GM21723 (cell line): ENCODE data around the gene SSTR1.

Experiments
- ATAC-seq: cut with Tn5 transposase; IDR thresholded peaks from one replicate; pipeline ENCODE4 v1.9.1; 2021; ENCODE audit warnings: mild to moderate bottlenecking, moderate library complexity; ENCODE audit not compliant: unreplicated experiment

SSTR1 gene

DNA sequence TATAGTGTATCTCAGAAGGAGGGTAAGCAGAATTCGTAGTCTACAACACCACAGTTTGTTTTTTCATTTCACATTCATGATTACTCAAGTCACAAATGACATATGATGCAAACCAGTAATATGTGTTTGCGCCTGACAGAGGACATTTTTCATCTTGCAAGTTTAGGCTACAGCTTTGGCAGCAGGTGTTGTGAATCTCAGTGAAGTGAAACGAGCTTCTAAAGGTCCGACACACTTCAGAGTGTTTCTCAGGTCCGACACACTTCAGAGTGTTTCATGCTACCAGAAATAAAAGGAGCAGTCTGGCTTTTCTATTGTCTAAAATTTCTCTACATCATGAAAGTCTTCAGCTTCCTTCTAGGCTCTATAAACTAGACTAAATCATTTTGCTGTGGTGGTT, 25.5 kb downstream of the SSTR1 start:
- ATAC-seq: no peak

DNA sequence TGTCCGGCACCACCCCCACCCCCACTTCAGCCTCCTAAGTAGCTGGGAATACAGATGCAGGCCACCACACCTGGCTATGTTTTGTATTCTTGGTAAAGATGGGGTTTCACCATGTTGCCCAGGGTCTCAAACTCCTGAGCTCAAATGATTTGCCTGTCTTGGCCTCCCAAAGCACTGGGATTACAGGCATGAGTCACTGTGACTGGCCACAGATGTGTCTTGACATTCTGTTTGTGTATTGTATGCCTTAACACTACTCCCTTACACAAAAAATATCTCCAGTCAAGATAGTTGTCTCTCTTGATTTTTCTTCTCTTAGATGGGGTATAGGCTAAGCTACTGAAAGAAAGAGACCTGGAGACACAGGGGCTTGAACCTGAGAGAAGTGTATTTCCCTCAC, 30.6 kb downstream of the SSTR1 start:
- ATAC-seq: no peak

DNA sequence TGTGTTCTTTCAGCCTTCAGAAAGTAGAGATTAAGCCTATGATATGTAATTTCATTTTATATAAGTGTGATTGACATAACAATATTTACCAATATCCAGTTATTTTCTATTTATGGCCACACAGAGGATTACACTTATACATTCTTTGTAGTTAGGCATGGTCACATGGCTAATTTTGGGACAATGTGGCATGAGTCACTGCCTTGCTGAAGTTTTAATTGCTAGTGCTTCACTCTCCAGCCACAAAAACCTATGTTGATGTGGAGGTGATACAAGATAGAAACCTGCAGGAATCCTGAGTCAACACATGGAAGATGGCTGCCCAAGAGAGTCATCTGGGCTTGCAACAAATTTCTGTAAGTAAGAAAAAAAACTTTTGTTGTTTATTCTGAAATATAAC, 31.2 kb downstream of the SSTR1 start:
- no peak for ATAC-seq

DNA sequence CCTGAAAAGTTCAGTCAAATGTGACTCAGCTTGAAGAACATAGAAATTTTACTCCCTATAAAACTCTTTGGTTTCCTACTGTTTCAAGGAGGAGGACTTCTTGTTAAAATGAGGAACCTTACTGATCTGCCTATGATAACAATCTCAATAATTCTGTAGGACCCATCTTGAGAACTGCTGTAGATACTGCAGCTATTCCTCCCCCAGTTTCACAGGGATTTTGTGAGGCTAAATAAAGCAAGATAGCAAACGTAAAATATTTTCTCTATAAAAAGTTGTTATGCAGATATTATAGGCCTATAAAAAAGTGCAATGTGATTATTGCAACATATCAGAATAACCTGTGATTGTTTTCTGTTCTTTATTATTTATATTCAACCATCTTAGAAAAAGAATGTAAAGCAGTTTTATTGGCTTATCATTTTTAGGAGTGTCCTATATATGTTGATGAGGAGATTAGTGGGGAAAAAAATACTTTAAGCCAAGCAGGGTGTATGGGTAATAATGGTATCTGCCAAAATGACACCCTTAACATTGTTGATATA, 36.1 kb downstream of the SSTR1 start:
- no peak for ATAC-seq

DNA sequence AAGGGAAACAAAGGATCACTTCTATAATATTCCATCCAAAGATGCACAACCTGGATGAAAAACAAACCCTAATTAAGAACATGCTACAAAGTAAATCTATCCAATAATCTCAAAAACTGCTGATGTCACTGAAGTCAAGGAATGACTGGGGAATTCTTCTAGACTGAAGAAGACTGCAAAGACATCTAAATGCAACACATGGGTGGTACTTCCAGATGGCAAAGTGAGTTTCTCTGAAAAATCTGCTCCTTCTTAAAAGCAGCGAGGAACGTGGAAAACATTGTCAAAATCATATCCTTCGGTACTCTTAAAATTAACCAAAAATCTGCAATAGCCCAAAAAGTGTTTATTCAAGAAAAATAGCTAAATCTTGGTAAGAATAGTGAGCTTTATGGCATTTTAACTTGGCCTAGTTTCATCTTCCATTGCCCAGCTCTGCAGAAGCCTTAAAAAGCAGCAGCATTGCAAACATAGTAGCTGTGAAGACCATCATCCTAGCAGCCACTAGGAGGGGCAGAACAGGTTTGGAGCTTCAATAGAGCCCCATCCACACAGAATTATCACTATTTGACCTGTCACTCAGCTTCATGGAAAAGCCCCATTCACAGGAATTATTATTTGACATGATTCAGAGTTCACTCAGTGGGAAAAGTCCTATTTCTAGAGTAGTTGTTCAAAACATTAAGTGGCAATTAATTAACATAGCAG, 40.8 kb downstream of the SSTR1 start:
- no peak for ATAC-seq

DNA sequence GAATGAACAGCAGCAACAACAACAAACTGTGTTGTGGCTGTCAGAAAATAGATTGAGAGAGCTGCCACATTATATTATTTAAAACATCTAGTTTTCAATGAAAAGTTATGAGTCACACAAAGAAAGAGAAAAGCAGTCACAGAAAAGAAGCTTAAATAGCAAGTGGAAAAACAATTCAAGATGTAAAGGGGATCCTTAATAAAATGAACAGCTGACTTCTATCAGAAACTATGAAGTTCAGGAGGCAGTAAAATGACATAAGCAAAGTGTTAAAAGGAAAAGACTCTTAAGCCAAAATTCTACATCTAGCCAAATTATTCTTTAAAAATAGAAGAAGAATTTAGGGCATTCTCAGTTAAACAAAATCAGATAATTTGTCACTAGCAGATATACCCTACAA, 42.6 kb downstream of the SSTR1 start:
- ATAC-seq: no peak

DNA sequence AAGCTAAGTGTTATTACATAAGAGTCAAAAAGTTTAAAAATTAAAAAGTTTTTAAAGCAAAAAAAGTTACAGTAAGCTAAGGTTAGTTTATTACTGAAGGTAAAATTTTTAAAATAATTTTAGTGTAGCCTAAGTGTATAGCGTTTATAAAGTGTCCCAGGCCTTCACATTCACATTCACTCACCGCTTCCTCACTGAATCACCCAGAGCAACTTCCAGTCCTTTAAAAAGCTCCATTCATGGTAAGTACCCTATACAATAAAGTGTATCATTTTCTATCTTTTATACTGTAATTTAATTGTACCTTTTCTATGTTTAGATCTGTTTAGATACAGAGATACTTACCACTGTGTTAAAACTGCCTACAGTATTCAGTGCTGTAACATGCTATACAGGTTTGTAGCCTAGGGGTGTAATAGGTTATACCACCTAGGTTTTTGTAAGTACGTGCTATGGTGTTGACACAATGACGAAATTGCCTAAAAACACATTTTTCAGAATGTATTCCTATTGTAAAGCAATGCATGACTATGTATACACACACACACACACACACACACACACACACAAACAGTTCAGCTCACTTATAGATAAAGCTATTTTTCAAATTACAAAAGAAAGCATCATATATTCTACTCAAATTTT, 44.5 kb downstream of the SSTR1 start:
- ATAC-seq: no peak

DNA sequence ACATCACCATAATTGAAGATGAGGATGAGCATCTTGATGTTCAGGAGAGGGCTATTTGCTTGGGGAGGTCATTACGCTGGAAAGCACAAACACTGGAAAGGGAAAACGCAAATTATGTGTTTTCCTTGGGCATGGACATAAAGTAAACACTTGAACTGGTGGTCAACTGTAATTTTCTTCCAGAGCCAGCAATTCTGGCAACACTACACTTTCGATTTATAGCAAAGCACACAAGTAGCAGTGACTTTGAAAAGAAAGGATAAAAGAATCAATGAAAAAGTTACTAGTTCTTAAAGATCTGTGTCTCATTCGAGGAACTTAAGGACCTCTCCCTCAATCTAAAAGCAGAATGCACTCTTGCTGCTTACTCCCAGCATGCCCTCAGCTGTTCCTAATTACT, 46.0 kb downstream of the SSTR1 start:
- no peak for ATAC-seq

DNA sequence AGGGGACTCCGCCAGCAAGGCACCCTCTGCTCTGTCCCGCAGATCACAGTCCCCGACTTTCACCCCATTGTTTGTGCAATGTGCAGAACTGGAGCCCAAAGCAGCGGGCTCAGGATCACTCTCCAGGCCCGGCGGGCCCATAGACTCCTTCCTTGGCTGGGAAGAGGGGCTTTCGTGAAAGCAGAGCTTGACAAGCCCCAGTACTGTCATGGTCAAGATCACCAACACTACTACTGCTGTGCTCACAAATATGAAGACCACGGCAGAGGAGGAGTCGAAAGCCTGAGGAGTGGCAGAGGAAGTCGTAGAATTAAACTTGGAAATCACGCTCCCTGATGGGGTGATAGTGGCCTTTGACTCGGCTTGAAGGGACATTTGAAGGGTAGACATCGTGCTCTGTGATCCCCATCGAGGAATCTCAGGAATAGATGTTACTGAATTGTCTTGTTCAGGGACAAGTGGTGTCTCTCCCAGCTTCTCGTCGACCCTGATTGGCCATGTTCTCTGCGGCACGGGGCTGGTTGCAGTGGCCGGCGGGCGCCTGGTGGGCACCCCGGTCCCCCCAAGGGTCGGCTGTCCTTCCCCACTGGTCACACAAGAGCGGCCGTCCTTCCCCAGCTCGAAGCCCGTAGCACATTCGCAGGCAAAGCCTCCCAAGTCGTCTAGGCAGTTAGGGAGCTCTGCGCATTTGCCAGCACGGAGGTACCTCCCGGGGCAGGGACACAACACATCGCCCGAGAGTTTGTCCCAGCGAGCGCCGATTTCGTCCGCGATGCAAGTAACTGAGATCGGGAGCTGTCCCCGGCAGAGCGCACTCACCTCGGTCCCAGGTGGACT, 47.1 kb downstream of the SSTR1 start:
- no peak for ATAC-seq

DNA sequence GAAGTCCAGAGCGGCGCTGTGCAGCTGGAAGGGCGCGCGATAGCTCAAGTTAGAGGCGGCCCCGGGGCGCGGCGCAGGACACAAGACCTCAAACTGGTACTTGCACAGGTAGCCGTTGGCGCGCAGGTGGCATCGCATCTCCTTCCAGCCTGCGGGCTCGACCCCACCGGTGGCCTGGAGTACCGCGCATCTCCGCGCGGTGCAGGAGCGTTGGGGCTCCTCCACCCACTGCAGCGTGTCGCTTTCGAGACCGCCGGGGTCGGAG, 47.6 kb downstream of the SSTR1 start:
- no peak for ATAC-seq

DNA sequence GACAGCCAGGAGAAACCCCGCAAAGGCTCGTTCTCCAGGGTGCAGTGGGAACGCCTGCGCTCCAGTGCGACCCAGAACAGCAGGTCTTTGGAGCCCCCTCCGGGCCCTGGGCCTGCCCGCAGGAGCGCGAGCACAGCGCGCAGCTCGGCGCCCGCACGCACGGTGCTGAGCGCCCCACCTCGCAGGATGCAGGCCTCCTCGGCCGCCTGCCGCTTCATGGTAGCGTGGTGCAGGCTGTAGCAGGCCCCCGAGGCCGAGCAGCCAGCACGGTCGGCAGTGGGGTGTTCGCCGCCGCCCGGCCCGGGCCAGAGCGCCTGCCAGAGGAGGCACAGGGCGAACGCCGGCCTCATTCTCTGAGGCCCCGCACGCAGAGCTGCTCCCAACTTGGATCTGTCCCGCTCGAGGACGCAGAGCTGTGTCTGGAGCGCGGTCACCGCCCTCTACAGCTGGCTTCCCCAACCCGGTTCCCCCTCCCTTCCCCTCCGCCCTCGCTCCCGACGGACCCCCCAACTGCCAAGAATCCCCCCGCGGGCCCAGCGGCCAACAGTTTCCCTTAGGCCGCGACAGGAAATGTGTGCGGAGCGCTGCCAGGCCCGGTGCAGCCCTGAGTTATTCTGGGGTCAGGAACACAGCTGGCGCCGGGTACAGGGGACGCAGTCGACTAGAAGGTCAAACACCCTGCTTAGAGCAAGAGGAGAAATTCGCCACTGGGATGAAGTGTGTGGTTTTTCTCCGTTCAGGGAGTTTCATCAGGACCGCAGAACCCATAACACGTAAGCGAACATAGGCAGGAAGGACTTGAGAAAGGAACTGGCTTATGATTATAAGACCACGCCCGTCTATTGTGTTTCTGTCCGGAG, 48.2 kb downstream of the SSTR1 start, which contains the start of gene CLEC14A:
TSS of gene CLEC14A (minus strand) at position 421 of the 860 bp plus-strand sequence. CDS start at position 350, 71 bp downstream.
- no peak for ATAC-seq

DNA sequence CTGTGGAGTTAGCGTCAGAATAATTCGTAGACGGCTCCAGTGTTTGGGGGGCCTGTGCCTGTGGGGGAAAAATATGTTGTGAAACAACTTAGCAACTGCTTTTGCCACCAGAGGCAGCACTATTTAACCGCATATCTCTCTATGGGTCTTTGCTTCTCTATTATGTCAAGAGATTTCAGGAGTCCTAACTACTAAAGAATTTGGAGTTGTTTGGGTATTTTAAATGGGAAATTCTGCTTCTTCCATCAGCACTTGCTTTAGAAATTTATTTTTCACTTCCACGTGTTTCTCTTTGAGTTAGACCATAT, 48.8 kb downstream of the SSTR1 start:
- ATAC-seq: no peak

DNA sequence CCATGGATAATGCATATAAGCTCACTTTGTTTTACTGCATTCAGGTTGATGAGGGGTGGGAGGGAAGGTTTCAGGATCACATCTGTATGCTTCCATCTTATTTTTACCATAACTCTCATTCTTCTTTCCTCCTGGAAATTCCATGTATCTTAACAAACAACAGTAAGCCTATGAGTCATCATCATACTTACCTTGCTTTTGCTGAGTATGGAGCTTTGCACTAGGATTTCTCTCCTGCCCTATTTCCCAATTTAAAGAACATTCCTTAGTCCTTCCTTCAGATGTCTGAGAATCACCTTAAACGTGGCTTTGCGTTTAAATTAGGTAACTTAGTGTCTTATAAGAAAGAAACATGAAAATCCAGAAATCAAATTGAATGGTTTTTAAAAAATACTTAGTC, 49.8 kb downstream of the SSTR1 start:
- no peak for ATAC-seq

DNA sequence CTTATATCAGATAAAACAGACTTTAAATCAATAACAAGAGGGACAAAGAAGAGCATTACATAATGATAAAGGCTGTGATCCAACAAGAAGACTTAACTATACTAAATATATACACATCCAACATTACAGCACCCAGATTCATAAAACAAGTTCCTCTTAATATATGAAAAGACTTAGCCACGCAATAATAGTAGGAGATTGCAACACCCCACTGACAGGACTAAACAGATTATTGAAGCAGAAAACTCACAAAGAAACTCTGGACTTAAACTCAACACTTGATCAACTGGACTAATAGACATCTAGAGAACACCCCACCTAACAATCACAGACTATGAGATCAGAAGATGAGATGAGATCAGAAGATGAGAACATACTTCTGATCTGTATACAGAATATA, 53.9 kb downstream of the SSTR1 start:
- no peak for ATAC-seq
